ENCODE data around the gene ME2.

Gene ME2

DNA sequence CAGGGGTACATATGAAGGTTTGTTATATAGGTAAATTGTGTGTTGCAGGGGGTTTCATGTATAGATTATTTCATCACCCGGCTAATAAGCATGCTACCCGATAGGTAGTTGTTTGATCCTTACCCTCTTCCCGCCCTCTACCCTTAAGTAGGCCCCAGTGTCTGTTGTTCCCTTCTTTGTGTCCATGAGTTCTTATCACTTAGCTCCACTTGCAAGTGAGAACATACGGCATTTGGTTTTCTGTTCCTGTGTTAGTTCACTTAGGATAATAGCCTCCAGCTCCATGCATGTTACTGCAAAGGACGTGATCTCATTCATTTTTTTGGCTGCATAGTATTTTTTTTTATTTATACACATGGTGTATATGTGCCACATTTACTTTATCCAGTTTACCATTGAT, 54.8 kb downstream of the ME2 start:
- no peaks in the 10 kb centered on the region for H3K4me1 ChIP-seq (ENCODE audit: insufficient read depth, low read length, severe bottlenecking)
- no peaks in the 10 kb centered on the region for H3K79me2 ChIP-seq (ENCODE audit: insufficient read depth, low read length)
- H3F3A ChIP-seq (ENCODE audit: insufficient read depth, low read length), result no peaks in the 10 kb centered on the region
- no peaks in the 10 kb centered on the region for H4K20me1 ChIP-seq (ENCODE audit: insufficient read depth, low read length)
- no peak overlapping the region for H2AFZ ChIP-seq (ENCODE audit: low read length)
- no peaks in the 10 kb centered on the region for H3K9me3 ChIP-seq (ENCODE audit: low read length)
- H3K9me2 ChIP-seq (ENCODE audit: low read depth, low read length), result no peaks in the 10 kb centered on the region
- H3K4me2 ChIP-seq (ENCODE audit: low read length), result no peak overlapping the region
- peaks cover 64% of the 10 kb centered on the region for H3K36me3 ChIP-seq (ENCODE audit: insufficient read depth, low read length)
- H3K27ac ChIP-seq (ENCODE audit: low read depth, low read length, poor library complexity, severe bottlenecking), result no peak overlapping the region
- TF ChIP-seq, protein P1, sequence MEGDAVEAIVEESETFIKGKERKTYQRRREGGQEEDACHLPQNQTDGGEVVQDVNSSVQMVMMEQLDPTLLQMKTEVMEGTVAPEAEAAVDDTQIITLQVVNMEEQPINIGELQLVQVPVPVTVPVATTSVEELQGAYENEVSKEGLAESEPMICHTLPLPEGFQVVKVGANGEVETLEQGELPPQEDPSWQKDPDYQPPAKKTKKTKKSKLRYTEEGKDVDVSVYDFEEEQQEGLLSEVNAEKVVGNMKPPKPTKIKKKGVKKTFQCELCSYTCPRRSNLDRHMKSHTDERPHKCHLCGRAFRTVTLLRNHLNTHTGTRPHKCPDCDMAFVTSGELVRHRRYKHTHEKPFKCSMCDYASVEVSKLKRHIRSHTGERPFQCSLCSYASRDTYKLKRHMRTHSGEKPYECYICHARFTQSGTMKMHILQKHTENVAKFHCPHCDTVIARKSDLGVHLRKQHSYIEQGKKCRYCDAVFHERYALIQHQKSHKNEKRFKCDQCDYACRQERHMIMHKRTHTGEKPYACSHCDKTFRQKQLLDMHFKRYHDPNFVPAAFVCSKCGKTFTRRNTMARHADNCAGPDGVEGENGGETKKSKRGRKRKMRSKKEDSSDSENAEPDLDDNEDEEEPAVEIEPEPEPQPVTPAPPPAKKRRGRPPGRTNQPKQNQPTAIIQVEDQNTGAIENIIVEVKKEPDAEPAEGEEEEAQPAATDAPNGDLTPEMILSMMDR (IDR thresholded peaks at IDR 0.05; ENCODE audit: low read length), result no peak
- no peak for TF ChIP-seq EZH2 (IDR thresholded peaks at IDR 0.05; ENCODE audit: borderline replicate concordance, low read length)
- no peaks in the 10 kb centered on the region for H3K27me3 ChIP-seq (ENCODE audit: insufficient read depth, low read length)
- no peak overlapping the region for H3K4me3 ChIP-seq (ENCODE audit: low read depth, low read length, poor library complexity, severe bottlenecking)
- H3K9ac ChIP-seq (ENCODE audit: low read length), result no peak overlapping the region

DNA sequence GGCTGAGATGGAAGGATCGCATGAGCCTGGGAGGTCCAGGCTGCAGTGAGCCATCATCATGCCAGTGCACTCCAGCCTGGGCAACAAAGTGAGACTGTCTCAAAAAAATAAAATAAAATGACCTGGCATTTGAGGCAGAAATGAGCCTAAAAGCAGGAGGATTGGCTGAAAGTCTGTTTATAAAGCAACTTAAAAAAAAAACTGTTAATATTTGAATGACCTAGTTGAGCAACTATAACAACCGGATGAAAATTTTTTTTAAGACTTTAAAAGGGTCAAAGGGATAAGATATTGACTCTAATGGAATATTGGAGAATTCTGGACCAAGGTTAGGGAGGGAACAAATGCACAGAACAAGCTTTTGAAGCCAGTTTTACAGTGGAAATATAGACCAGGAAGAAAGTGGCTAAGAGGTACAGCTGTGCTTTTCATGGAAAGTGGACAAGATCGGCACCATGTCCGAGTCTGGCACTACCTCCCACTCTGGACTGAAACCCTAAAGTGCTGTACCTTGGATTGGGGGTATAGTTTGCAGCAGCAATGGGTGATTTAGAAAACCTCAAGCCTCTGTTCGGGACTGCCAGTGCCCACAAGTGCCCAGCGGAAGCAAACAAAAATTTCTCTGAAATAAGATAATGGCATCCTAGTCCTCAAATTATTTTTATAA, 55.8 kb downstream of the ME2 start:
- Histone ChIP-seq H2AFZ (ENCODE audit: low read length) (no peak overlapping the region), H3K27ac (ENCODE audit: low read depth, low read length, poor library complexity, severe bottlenecking) (no peak overlapping the region), H3K4me2 (ENCODE audit: low read length) (no peak overlapping the region), H3K79me2 (ENCODE audit: insufficient read depth, low read length) (no peaks in the 10 kb centered on the region), H3K9me2 (ENCODE audit: low read depth, low read length) (no peaks in the 10 kb centered on the region), H3K9ac (ENCODE audit: low read length) (no peak overlapping the region), H3K4me1 (ENCODE audit: insufficient read depth, low read length, severe bottlenecking) (no peaks in the 10 kb centered on the region), H4K20me1 (ENCODE audit: insufficient read depth, low read length) (no peaks in the 10 kb centered on the region), H3K36me3 (ENCODE audit: insufficient read depth, low read length) (peaks cover 63% of the 10 kb centered on the region), H3K9me3 (ENCODE audit: low read length) (no peaks in the 10 kb centered on the region), H3F3A (ENCODE audit: insufficient read depth, low read length) (no peaks in the 10 kb centered on the region), H3K4me3 (ENCODE audit: low read depth, low read length, poor library complexity, severe bottlenecking) (no peak overlapping the region), H3K27me3 (ENCODE audit: insufficient read depth, low read length) (no peaks in the 10 kb centered on the region)
- TF ChIP-seq EZH2 (IDR thresholded peaks at IDR 0.05; ENCODE audit: borderline replicate concordance, low read length), result no peak
- TF ChIP-seq, protein P1 (IDR thresholded peaks at IDR 0.05; ENCODE audit: low read length), result no peak

DNA sequence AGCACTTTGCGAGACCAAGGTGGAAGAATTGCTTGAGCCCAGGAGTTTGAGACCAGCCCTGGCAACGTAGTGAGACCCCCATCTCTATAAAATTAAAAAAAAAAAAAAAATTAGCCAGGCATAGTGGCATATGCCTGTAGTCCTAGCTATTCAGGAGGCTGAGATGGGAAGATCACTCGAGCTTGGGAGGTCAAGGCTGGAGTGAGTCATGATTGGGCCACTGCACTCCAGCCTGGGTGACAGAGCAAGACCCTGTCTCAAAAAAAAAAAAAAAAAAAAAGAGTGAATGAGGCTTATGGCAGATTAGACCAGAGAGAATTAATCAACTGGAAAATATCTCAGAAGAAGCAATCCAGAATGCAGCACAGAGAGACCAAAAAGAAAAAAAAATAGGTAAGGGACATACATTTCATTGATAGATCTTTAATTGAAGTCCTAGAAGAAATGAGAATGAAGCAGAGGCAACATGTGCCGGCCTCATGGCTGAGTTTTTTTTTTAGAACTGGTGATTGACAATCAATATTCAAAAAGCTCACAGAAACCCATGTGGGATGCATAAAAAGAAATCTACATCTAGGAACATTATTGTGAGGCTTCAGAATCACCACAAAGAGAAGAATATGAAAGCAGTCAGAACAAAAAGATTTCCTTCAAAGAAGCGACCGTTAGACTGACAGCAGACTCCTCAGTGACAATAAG, 56.7 kb downstream of the ME2 start:
- no peak overlapping the region for H3K4me3 ChIP-seq (ENCODE audit: low read depth, low read length, poor library complexity, severe bottlenecking)
- H3K4me2 ChIP-seq (ENCODE audit: low read length), result no peak overlapping the region
- H3K9me2 ChIP-seq (ENCODE audit: low read depth, low read length), result no peaks in the 10 kb centered on the region
- H4K20me1 ChIP-seq (ENCODE audit: insufficient read depth, low read length), result no peaks in the 10 kb centered on the region
- no peak overlapping the region for H3K9ac ChIP-seq (ENCODE audit: low read length)
- H3K27ac ChIP-seq (ENCODE audit: low read depth, low read length, poor library complexity, severe bottlenecking), result no peak overlapping the region
- H3K4me1 ChIP-seq (ENCODE audit: insufficient read depth, low read length, severe bottlenecking), result no peaks in the 10 kb centered on the region
- H3K36me3 ChIP-seq (ENCODE audit: insufficient read depth, low read length), result peaks cover 65% of the 10 kb centered on the region
- no peaks in the 10 kb centered on the region for H3K27me3 ChIP-seq (ENCODE audit: insufficient read depth, low read length)
- no peak overlapping the region for H2AFZ ChIP-seq (ENCODE audit: low read length)
- H3K9me3 ChIP-seq (ENCODE audit: low read length), result no peaks in the 10 kb centered on the region
- TF ChIP-seq EZH2 (IDR thresholded peaks at IDR 0.05; ENCODE audit: borderline replicate concordance, low read length), result no peak
- TF ChIP-seq, protein P1 (IDR thresholded peaks at IDR 0.05; ENCODE audit: low read length), result no peak
- no peaks in the 10 kb centered on the region for H3K79me2 ChIP-seq (ENCODE audit: insufficient read depth, low read length)
- no peaks in the 10 kb centered on the region for H3F3A ChIP-seq (ENCODE audit: insufficient read depth, low read length)
